Measurements from ENCODE around the gene EFNA2. TPM values are rescaled to one million over a fixed set of nuclear protein-coding genes. Genes with fewer than 3 reads are reported as not detected.

The EFNA2 gene
- total RNA-seq, 1 experiment from 2014 or later, result 11.4 TPM

DNA sequence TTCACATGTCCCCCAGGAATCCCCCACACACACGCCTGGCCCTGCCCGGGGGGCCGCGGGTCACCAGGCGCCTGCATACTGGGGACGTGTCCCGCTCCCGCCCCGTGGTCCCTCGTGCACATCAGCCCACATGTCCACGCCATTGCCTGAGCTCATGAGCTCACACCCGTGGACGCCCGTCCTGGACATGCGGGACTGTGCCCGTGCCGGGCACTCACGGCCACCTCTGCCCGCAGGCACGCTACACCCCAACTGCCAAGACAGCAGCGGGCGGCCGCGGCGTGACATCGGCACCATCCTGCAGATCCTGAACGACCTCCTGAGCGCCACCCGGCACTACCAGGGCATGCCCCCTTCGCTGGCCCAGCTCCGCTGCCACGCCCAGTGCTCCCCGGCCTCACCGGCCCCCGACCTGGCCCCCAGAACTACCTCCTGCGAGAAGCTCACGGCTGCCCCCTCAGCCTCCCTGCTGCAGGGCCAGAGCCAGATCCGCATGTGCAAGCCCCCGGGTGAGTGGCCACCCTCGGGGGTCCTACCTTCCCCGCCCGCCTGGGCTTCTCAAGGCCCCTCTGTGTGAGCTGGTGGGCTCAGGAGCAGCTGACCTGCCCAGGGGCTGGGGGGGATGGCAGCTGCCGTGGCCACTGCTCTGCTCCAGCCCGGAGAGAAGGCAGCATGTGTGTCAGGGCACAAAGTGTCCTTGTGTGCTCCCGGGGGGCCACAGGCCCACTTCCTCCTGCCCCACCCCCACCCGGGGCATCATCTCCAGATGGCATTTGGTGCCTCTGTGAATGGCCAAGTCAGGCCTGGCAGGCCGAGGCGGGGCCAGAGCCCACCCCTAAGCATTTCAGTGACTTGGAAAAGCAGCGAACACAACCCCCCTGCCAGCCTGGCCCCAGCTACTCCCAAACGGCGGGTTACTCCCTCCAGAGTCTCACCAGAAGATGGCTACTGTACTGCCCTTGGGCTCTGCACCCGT lies 30.2 kb upstream of the EFNA2 start:
- Mint-ChIP-seq H3K4me1 (peaks cover 31% of the 10 kb centered on the region), H3K27me3 (ENCODE audit: low read depth) (no peaks in the 10 kb centered on the region), H3K4me3 (no peak overlapping the region), H3K27ac (no peak overlapping the region), H3K36me3 (peaks cover 38% of the 10 kb centered on the region), H3K9me3 (no peaks in the 10 kb centered on the region)
- ATAC-seq (no peak), DNase-seq (ENCODE audit: low spot score) (no peak)
- TF ChIP-seq, protein P1, sequence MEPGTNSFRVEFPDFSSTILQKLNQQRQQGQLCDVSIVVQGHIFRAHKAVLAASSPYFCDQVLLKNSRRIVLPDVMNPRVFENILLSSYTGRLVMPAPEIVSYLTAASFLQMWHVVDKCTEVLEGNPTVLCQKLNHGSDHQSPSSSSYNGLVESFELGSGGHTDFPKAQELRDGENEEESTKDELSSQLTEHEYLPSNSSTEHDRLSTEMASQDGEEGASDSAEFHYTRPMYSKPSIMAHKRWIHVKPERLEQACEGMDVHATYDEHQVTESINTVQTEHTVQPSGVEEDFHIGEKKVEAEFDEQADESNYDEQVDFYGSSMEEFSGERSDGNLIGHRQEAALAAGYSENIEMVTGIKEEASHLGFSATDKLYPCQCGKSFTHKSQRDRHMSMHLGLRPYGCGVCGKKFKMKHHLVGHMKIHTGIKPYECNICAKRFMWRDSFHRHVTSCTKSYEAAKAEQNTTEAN (CRISPR knock-in tag; IDR thresholded peaks at IDR 0.05), result 0 out of 2 replicates have a peak, but pooled peaks have one; percentile 27
- TF ChIP-seq, protein P2, sequence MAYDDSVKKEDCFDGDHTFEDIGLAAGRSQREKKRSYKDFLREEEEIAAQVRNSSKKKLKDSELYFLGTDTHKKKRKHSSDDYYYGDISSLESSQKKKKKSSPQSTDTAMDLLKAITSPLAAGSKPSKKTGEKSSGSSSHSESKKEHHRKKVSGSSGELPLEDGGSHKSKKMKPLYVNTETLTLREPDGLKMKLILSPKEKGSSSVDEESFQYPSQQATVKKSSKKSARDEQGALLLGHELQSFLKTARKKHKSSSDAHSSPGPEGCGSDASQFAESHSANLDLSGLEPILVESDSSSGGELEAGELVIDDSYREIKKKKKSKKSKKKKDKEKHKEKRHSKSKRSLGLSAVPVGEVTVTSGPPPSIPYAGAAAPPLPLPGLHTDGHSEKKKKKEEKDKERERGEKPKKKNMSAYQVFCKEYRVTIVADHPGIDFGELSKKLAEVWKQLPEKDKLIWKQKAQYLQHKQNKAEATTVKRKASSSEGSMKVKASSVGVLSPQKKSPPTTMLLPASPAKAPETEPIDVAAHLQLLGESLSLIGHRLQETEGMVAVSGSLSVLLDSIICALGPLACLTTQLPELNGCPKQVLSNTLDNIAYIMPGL (CRISPR knock-in tag; IDR thresholded peaks at IDR 0.05), result 0 out of 2 replicates have a peak, but pooled peaks have one; percentile 36
- no peak for TF ChIP-seq SP1 (CRISPR knock-in tag; conservative IDR thresholded peaks at IDR 0.05)
- ChIA-PET POLR2A (interaction anchor here (0.6 to 0.9 kb wide), 3 partner anchors 14 to 148 kb away, joined by 3 to 7 read pairs (median 3); partner anchors contain the start of gene CIRBP), CTCF (interaction anchor here (0.7 to 15.6 kb wide), 5 partner anchors 11 to 189 kb away, joined by 3 to 648 read pairs (median 4); partner anchors contain the start of genes ATP5F1D and CIRBP)

DNA sequence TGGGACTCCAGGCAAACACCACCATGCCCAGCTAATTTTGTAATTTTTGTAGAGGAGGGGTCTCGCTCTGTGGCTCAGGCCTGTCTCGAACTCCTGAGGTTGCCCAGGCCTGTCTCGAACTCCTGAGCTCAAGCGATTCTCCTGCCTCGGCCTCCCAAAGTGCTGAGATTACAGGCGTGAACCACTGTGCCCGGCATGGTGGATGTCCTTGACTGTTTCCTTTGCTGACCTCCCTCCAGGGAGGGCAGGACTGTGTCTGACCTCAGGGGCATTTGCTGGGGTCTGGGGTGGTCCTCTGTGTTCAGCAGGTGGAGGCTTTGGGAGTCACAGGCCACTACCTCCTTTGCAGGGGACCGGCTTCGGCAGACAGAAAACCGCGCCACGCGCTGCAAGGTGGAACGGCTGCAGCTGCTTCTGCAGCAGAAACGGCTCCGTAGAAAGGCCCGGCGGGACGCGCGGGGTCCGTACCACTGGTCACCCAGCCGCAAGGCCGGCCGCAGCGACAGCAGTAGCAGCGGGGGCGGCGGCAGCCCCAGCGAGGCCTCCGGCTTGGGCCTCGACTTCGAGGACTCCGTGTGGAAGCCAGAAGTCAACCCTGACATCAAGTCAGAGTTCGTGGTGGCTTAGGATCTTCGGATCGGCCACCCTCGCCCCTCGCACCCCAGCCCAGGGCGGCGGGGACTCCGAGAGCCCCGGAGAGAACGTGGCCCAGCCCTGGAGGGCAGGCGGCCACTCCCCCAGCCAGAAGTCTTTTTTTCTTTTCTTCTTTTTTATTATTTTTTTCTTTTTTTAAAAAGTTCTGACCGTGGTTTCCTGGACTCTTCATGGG lies 28.8 kb upstream of the EFNA2 start:
- no peaks in the 10 kb centered on the region for H3K9me3 Mint-ChIP-seq
- ChIA-PET CTCF (interaction anchor here (0.6 to 15.6 kb wide), 4 partner anchors 10 to 379 kb away, joined by 3 to 648 read pairs (median 10); partner anchors contain the start of genes ATP5F1D and CIRBP), POLR2A (interaction anchor here (0.7 to 1.6 kb wide), 3 partner anchors 10 to 12 kb away, joined by 3 to 6 read pairs (median 3); partner anchors contain the start of gene CIRBP)
- peaks cover 33% of the 10 kb centered on the region for H3K36me3 Mint-ChIP-seq
- no peak overlapping the region; the same call in 1 of the 2 replicates for H3K4me3 Mint-ChIP-seq
- H3K27ac Mint-ChIP-seq, result no peak overlapping the region
- H3K4me1 Mint-ChIP-seq, result peaks cover 38% of the 10 kb centered on the region
- DNase-seq (ENCODE audit: low spot score) (no peak), ATAC-seq (no peak)
- H3K27me3 Mint-ChIP-seq (ENCODE audit: low read depth), result no peaks in the 10 kb centered on the region
- TF ChIP-seq TP53 (CRISPR knock-in tag; IDR thresholded peaks at IDR 0.05), result no peak
- TF ChIP-seq, protein P3, sequence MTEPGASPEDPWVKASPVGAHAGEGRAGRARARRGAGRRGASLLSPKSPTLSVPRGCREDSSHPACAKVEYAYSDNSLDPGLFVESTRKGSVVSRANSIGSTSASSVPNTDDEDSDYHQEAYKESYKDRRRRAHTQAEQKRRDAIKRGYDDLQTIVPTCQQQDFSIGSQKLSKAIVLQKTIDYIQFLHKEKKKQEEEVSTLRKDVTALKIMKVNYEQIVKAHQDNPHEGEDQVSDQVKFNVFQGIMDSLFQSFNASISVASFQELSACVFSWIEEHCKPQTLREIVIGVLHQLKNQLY (CRISPR knock-in tag; IDR thresholded peaks at IDR 0.05), result no peak
- TF ChIP-seq GABPB1 (CRISPR knock-in tag; IDR thresholded peaks at IDR 0.05), result no peak
- TF ChIP-seq, protein P4, sequence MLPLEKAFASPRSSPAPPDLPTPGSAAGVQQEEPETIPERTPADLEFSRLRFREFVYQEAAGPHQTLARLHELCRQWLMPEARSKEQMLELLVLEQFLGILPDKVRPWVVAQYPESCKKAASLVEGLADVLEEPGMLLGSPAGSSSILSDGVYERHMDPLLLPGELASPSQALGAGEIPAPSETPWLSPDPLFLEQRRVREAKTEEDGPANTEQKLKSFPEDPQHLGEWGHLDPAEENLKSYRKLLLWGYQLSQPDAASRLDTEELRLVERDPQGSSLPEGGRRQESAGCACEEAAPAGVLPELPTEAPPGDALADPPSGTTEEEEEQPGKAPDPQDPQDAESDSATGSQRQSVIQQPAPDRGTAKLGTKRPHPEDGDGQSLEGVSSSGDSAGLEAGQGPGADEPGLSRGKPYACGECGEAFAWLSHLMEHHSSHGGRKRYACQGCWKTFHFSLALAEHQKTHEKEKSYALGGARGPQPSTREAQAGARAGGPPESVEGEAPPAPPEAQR (CRISPR knock-in tag; IDR thresholded peaks at IDR 0.05), result no peak
- no peak for TF ChIP-seq OVOL2 (CRISPR knock-in tag; IDR thresholded peaks at IDR 0.05; ENCODE audit: borderline replicate concordance)
- TF ChIP-seq, protein P5, sequence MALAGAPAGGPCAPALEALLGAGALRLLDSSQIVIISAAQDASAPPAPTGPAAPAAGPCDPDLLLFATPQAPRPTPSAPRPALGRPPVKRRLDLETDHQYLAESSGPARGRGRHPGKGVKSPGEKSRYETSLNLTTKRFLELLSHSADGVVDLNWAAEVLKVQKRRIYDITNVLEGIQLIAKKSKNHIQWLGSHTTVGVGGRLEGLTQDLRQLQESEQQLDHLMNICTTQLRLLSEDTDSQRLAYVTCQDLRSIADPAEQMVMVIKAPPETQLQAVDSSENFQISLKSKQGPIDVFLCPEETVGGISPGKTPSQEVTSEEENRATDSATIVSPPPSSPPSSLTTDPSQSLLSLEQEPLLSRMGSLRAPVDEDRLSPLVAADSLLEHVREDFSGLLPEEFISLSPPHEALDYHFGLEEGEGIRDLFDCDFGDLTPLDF (CRISPR knock-in tag; IDR thresholded peaks at IDR 0.05), result no peak
- TF ChIP-seq, protein P2 (CRISPR knock-in tag; IDR thresholded peaks at IDR 0.05), result no peak
- TF ChIP-seq ELF4 (CRISPR knock-in tag; IDR thresholded peaks at IDR 0.05; ENCODE audit: low read depth), result no peak
- no peak for TF ChIP-seq ZNF423 (CRISPR knock-in tag; IDR thresholded peaks at IDR 0.05)
- TF ChIP-seq, protein P6, sequence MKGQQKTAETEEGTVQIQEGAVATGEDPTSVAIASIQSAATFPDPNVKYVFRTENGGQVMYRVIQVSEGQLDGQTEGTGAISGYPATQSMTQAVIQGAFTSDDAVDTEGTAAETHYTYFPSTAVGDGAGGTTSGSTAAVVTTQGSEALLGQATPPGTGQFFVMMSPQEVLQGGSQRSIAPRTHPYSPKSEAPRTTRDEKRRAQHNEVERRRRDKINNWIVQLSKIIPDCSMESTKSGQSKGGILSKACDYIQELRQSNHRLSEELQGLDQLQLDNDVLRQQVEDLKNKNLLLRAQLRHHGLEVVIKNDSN (CRISPR knock-in tag; IDR thresholded peaks at IDR 0.05), result no peak
- no peak for TF ChIP-seq NR2C2 (CRISPR knock-in tag; IDR thresholded peaks at IDR 0.05)
- TF ChIP-seq, protein P7, sequence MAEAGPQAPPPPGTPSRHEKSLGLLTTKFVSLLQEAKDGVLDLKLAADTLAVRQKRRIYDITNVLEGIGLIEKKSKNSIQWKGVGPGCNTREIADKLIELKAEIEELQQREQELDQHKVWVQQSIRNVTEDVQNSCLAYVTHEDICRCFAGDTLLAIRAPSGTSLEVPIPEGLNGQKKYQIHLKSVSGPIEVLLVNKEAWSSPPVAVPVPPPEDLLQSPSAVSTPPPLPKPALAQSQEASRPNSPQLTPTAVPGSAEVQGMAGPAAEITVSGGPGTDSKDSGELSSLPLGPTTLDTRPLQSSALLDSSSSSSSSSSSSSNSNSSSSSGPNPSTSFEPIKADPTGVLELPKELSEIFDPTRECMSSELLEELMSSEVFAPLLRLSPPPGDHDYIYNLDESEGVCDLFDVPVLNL (CRISPR knock-in tag; IDR thresholded peaks at IDR 0.05; ENCODE audit: borderline replicate concordance, low read depth), result no peak
- TF ChIP-seq ZBTB21 (CRISPR knock-in tag; IDR thresholded peaks at IDR 0.05; ENCODE audit: borderline replicate concordance), result no peak
- TF ChIP-seq, protein P1 (CRISPR knock-in tag; IDR thresholded peaks at IDR 0.05), result no peak
- TF ChIP-seq, protein P8, sequence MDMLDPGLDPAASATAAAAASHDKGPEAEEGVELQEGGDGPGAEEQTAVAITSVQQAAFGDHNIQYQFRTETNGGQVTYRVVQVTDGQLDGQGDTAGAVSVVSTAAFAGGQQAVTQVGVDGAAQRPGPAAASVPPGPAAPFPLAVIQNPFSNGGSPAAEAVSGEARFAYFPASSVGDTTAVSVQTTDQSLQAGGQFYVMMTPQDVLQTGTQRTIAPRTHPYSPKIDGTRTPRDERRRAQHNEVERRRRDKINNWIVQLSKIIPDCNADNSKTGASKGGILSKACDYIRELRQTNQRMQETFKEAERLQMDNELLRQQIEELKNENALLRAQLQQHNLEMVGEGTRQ (CRISPR knock-in tag; IDR thresholded peaks at IDR 0.05), result no peak

Data from WTC11 (cell line).